Upper lobe of right lung (tissue), 1 donor: ENCODE data around the gene FAM171A1. TPM values are rescaled to one million over a fixed set of nuclear protein-coding genes. Genes with fewer than 3 reads are reported as not detected.

Source experiments
- ATAC-seq: fragments of 200-7000 bp; cut with Tn5 transposase; one replicate; pipeline ENCODE4 v1.9.1; 2020; ENCODE audit warnings: mild to moderate bottlenecking, moderate library complexity
- DNase-seq: peaks from one replicate; pipeline ENCODE4 v3.0.0-alpha.2; 2020
- H3K27ac ChIP-seq: fragments of 200-600 bp; one replicate; pipeline ENCODE4 v1.8.0; 2022
- H3K27me3 ChIP-seq: fragments of 200-600 bp; one replicate; pipeline ENCODE4 v1.8.0; 2022; ENCODE audit warnings: mild to moderate bottlenecking
- H3K36me3 ChIP-seq: fragments of 200-600 bp; one replicate; pipeline ENCODE4 v1.8.0; 2022
- H3K4me1 ChIP-seq: fragments of 200-600 bp; one replicate; pipeline ENCODE4 v1.8.0; 2022
- H3K4me3 ChIP-seq: fragments of 200-600 bp; one replicate; pipeline ENCODE4 v1.8.0; 2022; ENCODE audit warnings: mild to moderate bottlenecking
- H3K9me3 ChIP-seq: fragments of 200-600 bp; one replicate; pipeline ENCODE4 v1.8.0; 2022
- intact Hi-C: fragments of 100-400 bp; cut with DNase I; formaldehyde crosslinking; loops from one replicate; pipeline ENCODE4 v1.11.0; 2022
- total RNA-seq: library from RNA; stranded (reverse); fragmentation: NEBNext Ultra II Directional; extraction: Animal tissue kit (Norgen Biotek cat#: 25700); gene quantifications from one replicate; pipeline ENCODE4 v1.2.1, GENCODE V29; 2021
- TF ChIP-seq, protein P1 (sequence below): fragments of 200-600 bp; IDR thresholded peaks from one replicate; pipeline ENCODE4 v1.8.0; 2022; ENCODE audit warnings: antibody characterized with exemption
- donor health status: DM: no; HTN: yes; CAD: no; lungs with severe emphysema.

The FAM171A1 gene
- total RNA-seq, 1 donor from 2014 or later, result 17.3 TPM

DNA sequence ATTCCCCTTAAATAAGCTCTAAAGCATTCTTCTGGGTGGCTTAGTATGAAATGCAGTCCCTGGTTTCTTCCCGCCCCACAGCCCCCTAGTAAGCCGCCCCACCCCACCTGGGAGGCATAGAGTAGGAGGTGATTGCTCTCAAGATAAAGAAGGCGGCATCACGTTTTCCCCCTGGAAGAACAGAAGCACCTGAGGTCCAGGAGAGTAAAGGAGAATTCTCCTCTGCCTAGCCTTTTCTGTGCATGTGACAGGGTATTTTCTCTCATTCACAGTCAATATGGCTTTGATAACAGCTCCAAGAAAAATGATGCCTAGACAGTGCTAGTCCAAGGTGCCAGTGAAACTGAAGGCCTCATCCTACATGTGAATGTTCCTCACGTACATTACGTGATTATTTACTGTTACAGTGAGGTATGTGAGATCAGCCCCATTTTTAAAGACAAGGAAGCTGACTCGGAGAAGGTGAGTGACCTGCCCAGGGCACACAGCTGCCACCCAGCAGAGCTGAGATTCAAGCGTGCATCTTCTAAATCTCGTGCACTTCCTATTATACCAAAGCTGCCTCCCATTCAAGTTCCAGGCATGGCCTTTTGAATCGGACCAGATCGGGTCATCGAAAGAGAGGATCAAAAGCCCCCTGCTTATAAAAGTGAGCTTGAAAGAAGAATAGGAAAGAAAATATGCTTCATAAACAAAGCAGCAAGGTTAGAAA is 59.4 kb downstream of the FAM171A1 start:
- no peak for ATAC-seq
- Histone ChIP-seq H3K9me3 (no peaks in the 10 kb centered on the region), H3K4me3 (no peak overlapping the region), H3K27me3 (no peaks in the 10 kb centered on the region), H3K27ac (no peak overlapping the region), H3K4me1 (peaks cover 19% of the 10 kb centered on the region), H3K36me3 (no peaks in the 10 kb centered on the region)
- TF ChIP-seq, protein P1, sequence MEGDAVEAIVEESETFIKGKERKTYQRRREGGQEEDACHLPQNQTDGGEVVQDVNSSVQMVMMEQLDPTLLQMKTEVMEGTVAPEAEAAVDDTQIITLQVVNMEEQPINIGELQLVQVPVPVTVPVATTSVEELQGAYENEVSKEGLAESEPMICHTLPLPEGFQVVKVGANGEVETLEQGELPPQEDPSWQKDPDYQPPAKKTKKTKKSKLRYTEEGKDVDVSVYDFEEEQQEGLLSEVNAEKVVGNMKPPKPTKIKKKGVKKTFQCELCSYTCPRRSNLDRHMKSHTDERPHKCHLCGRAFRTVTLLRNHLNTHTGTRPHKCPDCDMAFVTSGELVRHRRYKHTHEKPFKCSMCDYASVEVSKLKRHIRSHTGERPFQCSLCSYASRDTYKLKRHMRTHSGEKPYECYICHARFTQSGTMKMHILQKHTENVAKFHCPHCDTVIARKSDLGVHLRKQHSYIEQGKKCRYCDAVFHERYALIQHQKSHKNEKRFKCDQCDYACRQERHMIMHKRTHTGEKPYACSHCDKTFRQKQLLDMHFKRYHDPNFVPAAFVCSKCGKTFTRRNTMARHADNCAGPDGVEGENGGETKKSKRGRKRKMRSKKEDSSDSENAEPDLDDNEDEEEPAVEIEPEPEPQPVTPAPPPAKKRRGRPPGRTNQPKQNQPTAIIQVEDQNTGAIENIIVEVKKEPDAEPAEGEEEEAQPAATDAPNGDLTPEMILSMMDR, result no peak
- DNase-seq, result no peak
- intact Hi-C loops, result no loop called here

DNA sequence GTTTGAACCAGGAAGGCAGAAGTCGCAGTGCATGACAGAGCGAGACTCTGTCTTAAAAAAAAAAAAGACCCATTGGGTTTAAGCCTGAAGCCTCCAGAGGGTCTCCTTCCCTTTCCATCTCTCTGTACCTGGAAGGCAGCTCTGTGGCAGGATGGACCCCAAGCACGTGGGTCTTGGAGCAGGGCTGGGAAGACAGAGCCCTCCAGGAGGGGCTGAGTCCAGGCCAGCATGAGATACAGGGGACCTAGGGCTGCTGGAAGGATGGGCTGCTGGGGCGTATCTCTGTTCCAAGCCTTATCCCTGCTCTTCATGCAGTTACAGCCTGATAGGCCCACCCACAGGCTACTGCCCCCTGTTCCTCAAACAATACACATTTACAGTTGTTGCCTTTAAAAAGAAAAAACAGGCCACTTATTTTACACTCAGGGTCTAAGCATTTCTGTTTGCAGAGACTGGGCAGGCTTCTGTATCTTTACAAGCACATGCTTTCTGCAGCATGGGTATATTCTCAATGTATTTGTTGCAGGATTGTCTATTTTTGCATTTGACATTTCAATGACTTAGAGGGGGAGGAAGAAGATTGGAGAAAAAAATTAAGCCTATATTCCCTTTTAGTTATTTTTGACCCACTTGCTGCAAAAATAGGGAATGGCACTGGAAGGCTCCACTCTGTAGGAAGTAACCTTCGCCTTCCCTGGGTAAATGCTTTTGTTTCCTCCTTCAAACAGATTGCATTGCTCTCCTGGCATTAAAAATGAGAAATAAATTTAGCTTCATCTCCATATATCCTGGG is 60.1 kb downstream of the FAM171A1 start:
- H3K36me3 ChIP-seq, result no peaks in the 10 kb centered on the region
- H3K4me3 ChIP-seq, result no peak overlapping the region
- no peaks in the 10 kb centered on the region for H3K27me3 ChIP-seq
- DNase-seq (no peak), ATAC-seq (no peak)
- H3K27ac ChIP-seq, result no peak overlapping the region
- no peaks in the 10 kb centered on the region for H3K9me3 ChIP-seq
- peaks cover 19% of the 10 kb centered on the region for H3K4me1 ChIP-seq
- TF ChIP-seq, protein P1, result no peak
- intact Hi-C loops, result no loop called here

DNA sequence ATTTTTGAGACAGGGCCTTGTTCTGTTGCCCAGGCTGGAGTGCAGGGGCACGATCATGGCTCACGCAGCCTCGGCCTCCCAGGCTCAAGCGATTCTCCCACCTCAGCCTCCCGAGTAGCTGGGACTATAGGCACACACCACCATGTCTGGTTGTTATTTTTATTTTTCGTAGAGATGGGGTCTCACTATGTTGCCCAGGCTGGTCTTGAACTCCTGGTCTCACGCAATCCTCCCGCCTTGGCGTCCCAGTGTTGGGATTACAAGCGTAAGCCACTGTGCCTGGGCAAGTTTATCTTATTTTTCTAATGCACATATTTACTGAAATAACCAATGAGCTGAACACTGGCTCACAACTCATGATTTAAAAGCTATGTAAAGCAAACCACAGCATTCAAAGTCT is 61.9 kb downstream of the FAM171A1 start:
- H3K27me3 ChIP-seq, result no peaks in the 10 kb centered on the region
- peaks cover 16% of the 10 kb centered on the region for H3K4me1 ChIP-seq
- no peaks in the 10 kb centered on the region for H3K9me3 ChIP-seq
- TF ChIP-seq, protein P1, result no peak
- H3K4me3 ChIP-seq, result no peak overlapping the region
- ATAC-seq (no peak), DNase-seq (no peak)
- no peaks in the 10 kb centered on the region for H3K36me3 ChIP-seq
- no peak overlapping the region for H3K27ac ChIP-seq
- intact Hi-C loops, result no loop called here

DNA sequence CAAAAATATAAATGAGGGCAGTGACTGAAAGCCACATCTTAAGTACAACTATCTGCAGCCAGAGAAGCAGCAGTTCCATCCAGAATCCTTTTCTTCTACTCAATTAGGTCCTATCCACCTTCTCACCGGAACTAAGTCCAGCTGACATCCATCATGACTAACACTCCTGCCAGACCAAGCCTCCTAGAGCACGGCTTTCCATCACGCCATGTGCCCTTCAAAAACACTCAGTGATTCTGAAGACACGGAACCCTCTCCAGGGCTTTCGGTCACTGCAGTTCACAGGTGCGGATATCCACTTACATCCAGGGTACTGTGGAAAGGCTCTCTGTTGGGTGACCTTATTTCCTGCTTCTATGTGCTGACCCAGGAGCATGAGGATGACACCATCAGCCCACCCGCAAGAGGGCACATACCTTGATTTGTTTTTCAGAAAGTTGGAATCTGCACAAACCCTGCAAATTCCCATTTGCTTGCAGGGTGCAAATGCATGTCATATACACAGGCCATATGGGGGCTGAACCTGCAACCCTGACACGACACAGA is 64.3 kb downstream of the FAM171A1 start:
- Histone ChIP-seq H3K36me3 (no peaks in the 10 kb centered on the region), H3K27ac (no peak overlapping the region), H3K27me3 (no peaks in the 10 kb centered on the region), H3K4me1 (no peaks in the 10 kb centered on the region), H3K4me3 (no peak overlapping the region), H3K9me3 (no peaks in the 10 kb centered on the region)
- DNase-seq (no peak), ATAC-seq (no peak)
- TF ChIP-seq, protein P1, result no peak
- intact Hi-C loops, result no loop called here

DNA sequence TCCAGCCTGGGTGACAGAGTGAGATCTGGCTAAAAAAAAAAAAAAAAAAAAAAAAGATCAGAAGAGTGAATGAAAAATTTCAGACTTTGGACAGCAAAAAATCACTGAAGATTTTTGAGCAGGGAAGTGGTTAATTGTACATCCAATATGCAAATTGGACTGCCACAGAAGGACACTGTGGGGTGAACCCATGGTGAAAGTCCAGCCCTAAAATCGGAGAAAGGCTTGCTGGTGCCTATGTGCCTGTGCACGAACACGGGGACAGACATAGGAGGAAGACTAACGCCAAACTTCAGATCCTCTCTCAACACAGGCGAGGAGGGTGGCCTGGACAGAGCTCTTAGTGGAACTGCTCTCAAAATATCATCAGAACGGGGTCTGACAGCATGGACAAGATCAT is 65.5 kb downstream of the FAM171A1 start:
- no peaks in the 10 kb centered on the region for H3K36me3 ChIP-seq
- DNase-seq, result no peak
- TF ChIP-seq, protein P1, result no peak
- no peak for ATAC-seq
- H3K27ac ChIP-seq, result no peak overlapping the region
- no peak overlapping the region for H3K4me3 ChIP-seq
- intact Hi-C loops, result no loop called here
- no peaks in the 10 kb centered on the region for H3K9me3 ChIP-seq
- no peaks in the 10 kb centered on the region for H3K27me3 ChIP-seq
- H3K4me1 ChIP-seq, result no peaks in the 10 kb centered on the region
